Neutrophil (primary cell): ENCODE data around the gene KLHL40.

ENCODE experiments used
- H3K27ac ChIP-seq: fragments of 200-600 bp; sonication (generic); 2 replicates; pipeline ENCODE4 v1.5.1; 2016; ENCODE audit warnings: mild to moderate bottlenecking, moderate library complexity
- H3K27me3 ChIP-seq: fragments of 200-600 bp; sonication (generic); 2 replicates; pipeline ENCODE4 v1.6.0; 2016; ENCODE audit warnings: mild to moderate bottlenecking
- H3K36me3 ChIP-seq: fragments of 200-600 bp; sonication (generic); 2 replicates; pipeline ENCODE4 v1.5.1; 2017
- H3K4me1 ChIP-seq, 2 experiments: fragments of 200-600 bp in 1 of 2; sonication (generic) in 1 of 2; 1 replicate in 1 of 2; 2 replicates in 1 of 2; pipeline versions ENCODE4 v1.5.1 to v1.6.1; 2013 to 2016; ENCODE audit warnings: low read depth in 1 of 2, low read length in 1 of 2, mild to moderate bottlenecking in 1 of 2, moderate library complexity in 1 of 2; ENCODE audit not compliant: control insufficient read depth in 1 of 2, insufficient read depth in 1 of 2
- H3K4me3 ChIP-seq, 2 experiments: fragments of 200-600 bp in 1 of 2; sonication (generic) in 1 of 2; 1 replicate in 1 of 2; 2 replicates in 1 of 2; pipeline ENCODE4 v1.5.1; 2013 to 2016; ENCODE audit warnings: low read depth in 1 of 2, low read length in 1 of 2, mild to moderate bottlenecking in 1 of 2, moderate library complexity in 1 of 2
- H3K9me3 ChIP-seq: fragments of 200-600 bp; sonication (generic); 2 replicates; pipeline ENCODE4 v1.5.1; 2016
- CTCF ChIP-seq: fragments of 200-600 bp; sonication (generic); IDR thresholded peaks from 2 replicates; pipeline ENCODE4 v1.5.1; 2016; ENCODE audit warnings: antibody characterized with exemption

KLHL40 gene

GRCh38 chr3:42655331-42655888 lies 29.9 kb upstream of the KLHL40 start:
- peaks cover 57 to 62% of the 10 kb centered on the region in 2 experiments for H3K4me1 ChIP-seq
- H3K27ac ChIP-seq: peak overlapping the region; percentile 35
- H3K9me3 ChIP-seq: no peaks in the 10 kb centered on the region
- no peaks in the 10 kb centered on the region for H3K36me3 ChIP-seq
- TF ChIP-seq CTCF: no peak
- H3K27me3 ChIP-seq: no peaks in the 10 kb centered on the region
- H3K4me3 ChIP-seq: peak overlapping the region in 1 of 2 experiments; percentile 79

- TF ChIP-seq CTCF: no peak
- Histone ChIP-seq H3K27ac (peak overlapping the region; percentile 76), H3K36me3 (no peaks in the 10 kb centered on the region), H3K4me3 (no peak overlapping the region), H3K4me1 (peaks cover 49 to 54% of the 10 kb centered on the region in 2 experiments), H3K9me3 (no peaks in the 10 kb centered on the region), H3K27me3 (no peaks in the 10 kb centered on the region)
These were observed 29.2 kb upstream of the KLHL40 start for GRCh38 chr3:42655980-42656679.

- Histone ChIP-seq H3K36me3 (no peaks in the 10 kb centered on the region), H3K27me3 (no peaks in the 10 kb centered on the region), H3K4me1 (peaks cover 41 to 46% of the 10 kb centered on the region in 2 experiments), H3K27ac (peak overlapping the region; percentile 76), H3K4me3 (no peak overlapping the region), H3K9me3 (no peaks in the 10 kb centered on the region)
- no peak for TF ChIP-seq CTCF
These were observed 28.4 kb upstream of the KLHL40 start for GRCh38 chr3:42656680-42657610.

GRCh38 chr3:42657675-42658074 lies 27.7 kb upstream of the KLHL40 start:
- Histone ChIP-seq H3K36me3 (peaks cover 3% of the 10 kb centered on the region), H3K4me1 (peaks cover 34 to 39% of the 10 kb centered on the region in 2 experiments), H3K27me3 (no peaks in the 10 kb centered on the region), H3K9me3 (no peaks in the 10 kb centered on the region), H3K27ac (peak overlapping the region; percentile 76), H3K4me3 (no peak overlapping the region)
- TF ChIP-seq CTCF: no peak

- peak overlapping the region; percentile 76 for H3K27ac ChIP-seq
- peaks cover 3% of the 10 kb centered on the region for H3K36me3 ChIP-seq
- peaks cover 28 to 33% of the 10 kb centered on the region in 2 experiments for H3K4me1 ChIP-seq
These were observed 27.1 kb upstream of the KLHL40 start for GRCh38 chr3:42658091-42658770.

More at GRCh38 chr3:42658091-42658770, 27.1 kb upstream of the KLHL40 start:
- Histone ChIP-seq H3K4me3 (no peak overlapping the region), H3K27me3 (no peaks in the 10 kb centered on the region), H3K9me3 (no peaks in the 10 kb centered on the region)
- no peak for TF ChIP-seq CTCF
